Liver (tissue), 9 donors: ENCODE results near the gene PKDREJ. TPM values are rescaled to one million over a fixed set of nuclear protein-coding genes. Genes with fewer than 3 reads are reported as not detected.

Source experiments
- DNase-seq: peaks from one replicate; pipeline ENCODE4 v3.0.0-alpha.2; 2017; ENCODE audit warnings: low spot score
- H3K27ac ChIP-seq, 2 donors: one replicate each; pipeline ENCODE4 v1.7.0; 2013; ENCODE audit warnings: inconsistent platforms in 2 of 2, low read length in 2 of 2, control low read depth in 1 of 2, low read depth in 1 of 2, mild to moderate bottlenecking in 1 of 2
- H3K27me3 ChIP-seq, 4 donors: one replicate each; pipeline versions ENCODE4 v1.6.1 to v1.7.0; 2013; ENCODE audit warnings: low read length in 3 of 4, inconsistent platforms in 1 of 4, mild to moderate bottlenecking in 1 of 4, moderate library complexity in 1 of 4; ENCODE audit not compliant: control insufficient read depth in 4 of 4, insufficient read depth in 4 of 4
- H3K36me3 ChIP-seq, 4 donors: one replicate each; pipeline versions ENCODE4 v1.6.1 to v1.7.0; 2013; ENCODE audit warnings: low read length in 3 of 4, mild to moderate bottlenecking in 3 of 4, low read depth in 1 of 4, moderate library complexity in 1 of 4; ENCODE audit not compliant: control insufficient read depth in 4 of 4, insufficient read depth in 3 of 4
- H3K4me1 ChIP-seq, 4 donors: one replicate each; pipeline versions ENCODE4 v1.6.1 to v1.7.0; 2013; ENCODE audit warnings: low read length in 3 of 4, mild to moderate bottlenecking in 3 of 4, moderate library complexity in 1 of 4; ENCODE audit not compliant: control insufficient read depth in 4 of 4, insufficient read depth in 4 of 4
- H3K4me3 ChIP-seq, 3 donors: one replicate each; pipeline versions ENCODE4 v1.6.1 to v1.7.0; 2013; ENCODE audit warnings: low read length in 3 of 3, control low read depth in 1 of 3, low read depth in 1 of 3, mild to moderate bottlenecking in 1 of 3
- H3K9ac ChIP-seq, 2 donors: one replicate each; pipeline ENCODE4 v1.7.0; 2013; ENCODE audit warnings: low read length in 2 of 2, mild to moderate bottlenecking in 2 of 2, moderate library complexity in 2 of 2, control low read depth in 1 of 2, low read depth in 1 of 2
- H3K9me3 ChIP-seq, 4 donors: one replicate each; pipeline versions ENCODE4 v1.6.1 to v1.7.0; 2013; ENCODE audit warnings: low read length in 3 of 4; ENCODE audit not compliant: control insufficient read depth in 4 of 4
- ATF3 ChIP-seq: IDR thresholded peaks from 2 replicates; pipeline ENCODE4 v1.6.1; 2016; ENCODE audit warnings: antibody characterized with exemption
- FOXA1 ChIP-seq: IDR thresholded peaks from 2 replicates; pipeline ENCODE4 v1.6.1; 2016; ENCODE audit warnings: antibody characterized with exemption
- FOXA2 ChIP-seq: IDR thresholded peaks from 2 replicates; pipeline ENCODE4 v1.6.1; 2016; ENCODE audit warnings: antibody characterized with exemption
- GABPA ChIP-seq, 2 donors: IDR thresholded peaks in 1 of 2; conservative IDR thresholded peaks in 1 of 2; 2 replicates each; pipeline ENCODE4 v1.6.1; 2016; ENCODE audit warnings: antibody characterized with exemption in 2 of 2, mild to moderate bottlenecking in 1 of 2, moderate library complexity in 1 of 2
- HNF4A ChIP-seq, 2 donors: conservative IDR thresholded peaks; 2 replicates each; pipeline ENCODE4 v1.6.1; 2016; ENCODE audit warnings: antibody characterized with exemption in 2 of 2, mild to moderate bottlenecking in 2 of 2
- JUND ChIP-seq, 2 donors: IDR thresholded peaks; 2 replicates each; pipeline ENCODE4 v1.6.1; 2016; ENCODE audit warnings: antibody characterized with exemption in 2 of 2
- MAX ChIP-seq: IDR thresholded peaks from 2 replicates; pipeline ENCODE4 v1.6.1; 2016; ENCODE audit warnings: antibody characterized with exemption
- RXRA ChIP-seq, 2 donors: IDR thresholded peaks; 2 replicates each; pipeline ENCODE4 v1.6.1; 2017 to 2018; ENCODE audit warnings: antibody characterized with exemption in 2 of 2, mild to moderate bottlenecking in 1 of 2
- SP1 ChIP-seq: IDR thresholded peaks from 2 replicates; pipeline ENCODE4 v1.6.1; 2018; ENCODE audit warnings: antibody characterized with exemption, mild to moderate bottlenecking
- TAF1 ChIP-seq: conservative IDR thresholded peaks from 2 replicates; pipeline ENCODE4 v1.6.1; 2016; ENCODE audit warnings: antibody characterized with exemption, mild to moderate bottlenecking
- YY1 ChIP-seq: IDR thresholded peaks from 2 replicates; pipeline ENCODE4 v1.6.1; 2016; ENCODE audit warnings: antibody characterized with exemption, mild to moderate bottlenecking
- WGBS: extraction: QIAGEN DNeasy Blood & Tissue Kit; methylation state at CpG from one replicate; pipeline ENCODE4 v1.1.7; 2013; 5-methylcytosine and 5-hydroxymethylcytosine counted together
- polyA plus RNA-seq, 2 donors: library from polyadenylated mRNA; stranded (reverse) in 1 of 2; unstranded in 1 of 2; fragments of 200-250 nt in 1 of 2; fragments of >200 nt in 1 of 2; fragmentation: Nextera tagmentation in 1 of 2; extraction: Ambion mirVana in 1 of 2; gene quantifications; one replicate each; pipeline versions ENCODE4 v1.2.1 to v1.2.3, GENCODE V29; 2013 to 2015
- total RNA-seq, 2 donors: library from RNA; depleted of rRNA; stranded (reverse); fragments of >200 nt; gene quantifications; one replicate each; pipeline ENCODE4 v1.2.3, GENCODE V29; 2014
- TF ChIP-seq, protein P1 (sequence below): IDR thresholded peaks from 2 replicates; pipeline ENCODE4 v1.6.1; 2016; ENCODE audit warnings: antibody characterized with exemption, mild to moderate bottlenecking
- TF ChIP-seq, protein P2 (sequence below): IDR thresholded peaks from 2 replicates; pipeline ENCODE4 v1.6.1; 2016; ENCODE audit warnings: antibody characterized with exemption
- TF ChIP-seq, protein P3 (sequence below): fragments of 150-350 bp; IDR thresholded peaks from 2 replicates; pipeline ENCODE4 v1.5.1; 2017; ENCODE audit warnings: improper control_type of control experiment, low read depth, low read length; ENCODE audit not compliant: missing input control
- donor health status: healthy.
- donor health status: healthy.
- donor health status: healthy.
- donor health status: healthy.
- donor health status: healthy.

PKDREJ gene
- total and polyA plus RNA-seq, 4 donors, result under 0.01 to 0.05 (median 0.02) TPM

GRCh38 chr22:46219636-46220035 is 43.5 kb downstream of the PKDREJ start:
- TF ChIP-seq TAF1 (no peak), JUND (IDR thresholded peaks at IDR 0.05) (no peak), MAX (no peak), FOXA2 (no peak), FOXA1 (no peak)
- TF ChIP-seq, protein P1, sequence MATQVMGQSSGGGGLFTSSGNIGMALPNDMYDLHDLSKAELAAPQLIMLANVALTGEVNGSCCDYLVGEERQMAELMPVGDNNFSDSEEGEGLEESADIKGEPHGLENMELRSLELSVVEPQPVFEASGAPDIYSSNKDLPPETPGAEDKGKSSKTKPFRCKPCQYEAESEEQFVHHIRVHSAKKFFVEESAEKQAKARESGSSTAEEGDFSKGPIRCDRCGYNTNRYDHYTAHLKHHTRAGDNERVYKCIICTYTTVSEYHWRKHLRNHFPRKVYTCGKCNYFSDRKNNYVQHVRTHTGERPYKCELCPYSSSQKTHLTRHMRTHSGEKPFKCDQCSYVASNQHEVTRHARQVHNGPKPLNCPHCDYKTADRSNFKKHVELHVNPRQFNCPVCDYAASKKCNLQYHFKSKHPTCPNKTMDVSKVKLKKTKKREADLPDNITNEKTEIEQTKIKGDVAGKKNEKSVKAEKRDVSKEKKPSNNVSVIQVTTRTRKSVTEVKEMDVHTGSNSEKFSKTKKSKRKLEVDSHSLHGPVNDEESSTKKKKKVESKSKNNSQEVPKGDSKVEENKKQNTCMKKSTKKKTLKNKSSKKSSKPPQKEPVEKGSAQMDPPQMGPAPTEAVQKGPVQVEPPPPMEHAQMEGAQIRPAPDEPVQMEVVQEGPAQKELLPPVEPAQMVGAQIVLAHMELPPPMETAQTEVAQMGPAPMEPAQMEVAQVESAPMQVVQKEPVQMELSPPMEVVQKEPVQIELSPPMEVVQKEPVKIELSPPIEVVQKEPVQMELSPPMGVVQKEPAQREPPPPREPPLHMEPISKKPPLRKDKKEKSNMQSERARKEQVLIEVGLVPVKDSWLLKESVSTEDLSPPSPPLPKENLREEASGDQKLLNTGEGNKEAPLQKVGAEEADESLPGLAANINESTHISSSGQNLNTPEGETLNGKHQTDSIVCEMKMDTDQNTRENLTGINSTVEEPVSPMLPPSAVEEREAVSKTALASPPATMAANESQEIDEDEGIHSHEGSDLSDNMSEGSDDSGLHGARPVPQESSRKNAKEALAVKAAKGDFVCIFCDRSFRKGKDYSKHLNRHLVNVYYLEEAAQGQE, result no peak
- no peaks in the 10 kb centered on the region for H3K9me3 ChIP-seq
- no peak overlapping the region for H3K9ac ChIP-seq
- H3K4me1 ChIP-seq, result peaks cover 0 to 7% (median 3%) of the 10 kb centered on the region in 4 donors
- H3K27me3 ChIP-seq, result no peaks in the 10 kb centered on the region
- DNase-seq, result no peak
- WGBS, result 65% methylated on average over 10 of the region's 10 CpGs
- H3K27ac ChIP-seq, result peak overlapping the region; percentile 20 to 34
- H3K36me3 ChIP-seq, result peaks cover 28 to 57% (median 55%) of the 10 kb centered on the region in 4 donors
- no peak overlapping the region for H3K4me3 ChIP-seq

DNA sequence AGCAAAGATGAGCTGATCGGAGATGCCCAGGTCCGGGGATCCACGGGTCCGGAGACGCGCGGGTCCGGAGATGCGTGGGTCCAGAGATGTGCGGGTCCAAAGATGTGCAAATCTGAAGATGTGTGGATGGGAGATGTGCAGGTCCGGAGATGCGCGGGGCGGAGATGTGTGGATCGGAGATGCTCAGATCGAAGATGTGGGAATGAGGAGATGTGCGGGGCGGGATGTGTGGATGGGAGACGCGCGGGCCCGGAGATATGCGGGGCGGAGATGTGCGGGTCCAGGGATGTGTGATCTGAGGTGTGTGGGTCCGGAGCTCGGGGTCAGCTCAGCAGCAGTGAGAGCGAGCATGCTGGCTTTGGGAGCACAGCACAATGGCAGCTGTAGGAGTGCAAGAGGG is 48.5 kb downstream of the PKDREJ start:
- Histone ChIP-seq H3K4me1 (peaks cover 0 to 3% (median 0%) of the 10 kb centered on the region in 4 donors), H3K9me3 (no peaks in the 10 kb centered on the region), H3K27ac (no peak overlapping the region), H3K36me3 (peaks cover 18 to 62% (median 46%) of the 10 kb centered on the region in 4 donors), H3K9ac (no peak overlapping the region), H3K27me3 (no peaks in the 10 kb centered on the region), H3K4me3 (no peak overlapping the region)
- TF ChIP-seq, protein P2, sequence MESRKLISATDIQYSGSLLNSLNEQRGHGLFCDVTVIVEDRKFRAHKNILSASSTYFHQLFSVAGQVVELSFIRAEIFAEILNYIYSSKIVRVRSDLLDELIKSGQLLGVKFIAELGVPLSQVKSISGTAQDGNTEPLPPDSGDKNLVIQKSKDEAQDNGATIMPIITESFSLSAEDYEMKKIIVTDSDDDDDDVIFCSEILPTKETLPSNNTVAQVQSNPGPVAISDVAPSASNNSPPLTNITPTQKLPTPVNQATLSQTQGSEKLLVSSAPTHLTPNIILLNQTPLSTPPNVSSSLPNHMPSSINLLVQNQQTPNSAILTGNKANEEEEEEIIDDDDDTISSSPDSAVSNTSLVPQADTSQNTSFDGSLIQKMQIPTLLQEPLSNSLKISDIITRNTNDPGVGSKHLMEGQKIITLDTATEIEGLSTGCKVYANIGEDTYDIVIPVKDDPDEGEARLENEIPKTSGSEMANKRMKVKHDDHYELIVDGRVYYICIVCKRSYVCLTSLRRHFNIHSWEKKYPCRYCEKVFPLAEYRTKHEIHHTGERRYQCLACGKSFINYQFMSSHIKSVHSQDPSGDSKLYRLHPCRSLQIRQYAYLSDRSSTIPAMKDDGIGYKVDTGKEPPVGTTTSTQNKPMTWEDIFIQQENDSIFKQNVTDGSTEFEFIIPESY, result no peak
- TF ChIP-seq, protein P1, result no peak
- TF ChIP-seq ATF3, result no peak
- TF ChIP-seq YY1, result no peak
- TF ChIP-seq FOXA1, result no peak
- no peak for TF ChIP-seq HNF4A (conservative IDR thresholded peaks at IDR 0.05)
- no peak for TF ChIP-seq RXRA (IDR thresholded peaks at IDR 0.05)
- no peak for TF ChIP-seq SP1
- no peak for TF ChIP-seq MAX
- no peak for TF ChIP-seq TAF1
- no peak for TF ChIP-seq GABPA (IDR thresholded peaks at IDR 0.05 in 1 of 2, conservative IDR thresholded peaks at IDR 0.05 in 1 of 2)
- TF ChIP-seq, protein P3, sequence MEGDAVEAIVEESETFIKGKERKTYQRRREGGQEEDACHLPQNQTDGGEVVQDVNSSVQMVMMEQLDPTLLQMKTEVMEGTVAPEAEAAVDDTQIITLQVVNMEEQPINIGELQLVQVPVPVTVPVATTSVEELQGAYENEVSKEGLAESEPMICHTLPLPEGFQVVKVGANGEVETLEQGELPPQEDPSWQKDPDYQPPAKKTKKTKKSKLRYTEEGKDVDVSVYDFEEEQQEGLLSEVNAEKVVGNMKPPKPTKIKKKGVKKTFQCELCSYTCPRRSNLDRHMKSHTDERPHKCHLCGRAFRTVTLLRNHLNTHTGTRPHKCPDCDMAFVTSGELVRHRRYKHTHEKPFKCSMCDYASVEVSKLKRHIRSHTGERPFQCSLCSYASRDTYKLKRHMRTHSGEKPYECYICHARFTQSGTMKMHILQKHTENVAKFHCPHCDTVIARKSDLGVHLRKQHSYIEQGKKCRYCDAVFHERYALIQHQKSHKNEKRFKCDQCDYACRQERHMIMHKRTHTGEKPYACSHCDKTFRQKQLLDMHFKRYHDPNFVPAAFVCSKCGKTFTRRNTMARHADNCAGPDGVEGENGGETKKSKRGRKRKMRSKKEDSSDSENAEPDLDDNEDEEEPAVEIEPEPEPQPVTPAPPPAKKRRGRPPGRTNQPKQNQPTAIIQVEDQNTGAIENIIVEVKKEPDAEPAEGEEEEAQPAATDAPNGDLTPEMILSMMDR, result no peak
- TF ChIP-seq FOXA2, result no peak
- no peak for TF ChIP-seq JUND (IDR thresholded peaks at IDR 0.05)
- no peak for DNase-seq
- WGBS, result 98% methylated on average over 28 of the region's 28 CpGs
